Limb (tissue), 2 donors: ENCODE results near the gene TOMM34.

ENCODE experiments used
- DNase-seq, 2 donors: peaks; one replicate each; pipeline ENCODE4 v3.0.0-alpha.2; 2016; ENCODE audit errors: extremely low spot score in 2 of 2

TOMM34 gene

GRCh38 chr20:44894959-44895358, 65.2 kb downstream of the TOMM34 start:
- no peak for DNase-seq
